ENCODE results near the gene CCBE1. TPM values are rescaled to one million over a fixed set of nuclear protein-coding genes. Genes with fewer than 3 reads are reported as not detected.

CCBE1 gene
- total RNA-seq, 2 experiments from 2014 or later: not detected

DNA sequence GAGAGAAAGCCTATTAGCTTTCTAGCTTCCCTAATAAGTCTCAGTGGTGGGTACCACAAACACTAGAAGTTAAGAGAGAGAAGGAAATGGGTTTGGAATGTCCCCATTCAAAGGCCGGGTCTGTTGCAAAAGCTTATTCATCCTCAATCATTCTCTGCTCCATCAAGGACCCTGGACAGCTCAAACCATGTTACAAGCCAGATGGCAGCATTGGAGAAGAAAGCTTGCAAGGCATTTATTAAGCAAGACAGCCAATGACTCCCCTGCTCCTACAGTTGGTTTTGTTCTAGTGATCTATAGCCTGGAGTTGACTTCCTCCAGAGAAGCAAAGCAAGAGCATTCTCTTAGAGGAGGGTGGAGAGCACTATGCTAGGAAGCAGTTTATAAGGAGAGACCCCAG is 251.2 kb downstream of the CCBE1 start:
- no peaks in the 10 kb centered on the region for H3K36me3 Mint-ChIP-seq (ENCODE audit: low read depth)
- ATAC-seq (no peak), DNase-seq (no peak)
- TF ChIP-seq, protein P1, sequence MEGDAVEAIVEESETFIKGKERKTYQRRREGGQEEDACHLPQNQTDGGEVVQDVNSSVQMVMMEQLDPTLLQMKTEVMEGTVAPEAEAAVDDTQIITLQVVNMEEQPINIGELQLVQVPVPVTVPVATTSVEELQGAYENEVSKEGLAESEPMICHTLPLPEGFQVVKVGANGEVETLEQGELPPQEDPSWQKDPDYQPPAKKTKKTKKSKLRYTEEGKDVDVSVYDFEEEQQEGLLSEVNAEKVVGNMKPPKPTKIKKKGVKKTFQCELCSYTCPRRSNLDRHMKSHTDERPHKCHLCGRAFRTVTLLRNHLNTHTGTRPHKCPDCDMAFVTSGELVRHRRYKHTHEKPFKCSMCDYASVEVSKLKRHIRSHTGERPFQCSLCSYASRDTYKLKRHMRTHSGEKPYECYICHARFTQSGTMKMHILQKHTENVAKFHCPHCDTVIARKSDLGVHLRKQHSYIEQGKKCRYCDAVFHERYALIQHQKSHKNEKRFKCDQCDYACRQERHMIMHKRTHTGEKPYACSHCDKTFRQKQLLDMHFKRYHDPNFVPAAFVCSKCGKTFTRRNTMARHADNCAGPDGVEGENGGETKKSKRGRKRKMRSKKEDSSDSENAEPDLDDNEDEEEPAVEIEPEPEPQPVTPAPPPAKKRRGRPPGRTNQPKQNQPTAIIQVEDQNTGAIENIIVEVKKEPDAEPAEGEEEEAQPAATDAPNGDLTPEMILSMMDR (IDR thresholded peaks at IDR 0.05): no peak
- intact Hi-C loops (cut with micrococcal nuclease): no loop called here
- ChIA-PET POLR2A (no interaction called here), CTCF (interaction anchor here (6.2 kb wide), 1 partner anchor 13 kb away, joined by 32 read pairs; no protein-coding TSS in a partner anchor)
- H3K27me3 Mint-ChIP-seq: peaks cover 4% of the 10 kb centered on the region
- H3K9me3 Mint-ChIP-seq: peaks cover 2% of the 10 kb centered on the region
- no peak overlapping the region for H3K4me3 Mint-ChIP-seq
- H3K27ac Mint-ChIP-seq: no peak overlapping the region
- H3K4me1 Mint-ChIP-seq (ENCODE audit: low read depth): no peaks in the 10 kb centered on the region

DNA sequence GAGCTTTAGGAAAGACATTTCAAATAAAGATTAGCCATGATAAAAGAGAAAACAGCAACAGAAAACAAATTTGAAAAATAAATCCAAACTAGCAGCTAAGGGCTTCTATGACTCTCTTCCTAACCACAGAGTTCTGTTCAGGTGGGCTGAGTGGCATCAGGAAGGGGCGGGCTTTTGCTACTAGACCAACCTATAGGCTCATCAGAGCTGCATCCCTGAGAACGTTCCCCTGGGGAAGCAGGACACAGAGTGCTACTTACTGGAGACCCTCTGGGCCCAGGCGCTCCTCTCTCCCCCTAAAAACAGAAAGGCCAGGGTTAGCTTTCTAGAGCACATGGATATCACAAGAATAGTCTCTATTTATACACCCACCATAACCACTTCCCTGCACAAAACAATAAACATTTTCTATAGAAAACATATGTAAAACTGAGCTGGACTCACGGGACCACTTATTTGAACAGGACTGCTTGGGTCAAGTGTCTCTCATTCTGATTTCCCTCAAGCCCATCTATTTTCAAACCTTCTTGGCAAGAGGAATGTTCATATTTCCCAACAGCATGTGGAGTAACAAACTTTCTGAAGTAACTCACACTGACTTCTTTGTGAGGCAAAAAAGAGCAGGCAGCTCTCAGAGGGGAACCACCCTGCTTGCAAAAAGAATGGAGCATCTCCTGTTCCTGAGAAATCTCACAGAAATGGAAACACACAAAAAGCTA is 259.2 kb downstream of the CCBE1 start:
- CTCF ChIA-PET: interaction anchor here (1.3 kb wide), 1 partner anchor 36 kb away, joined by 3 read pairs; no protein-coding TSS in a partner anchor
- POLR2A ChIA-PET: no interaction called here
- intact Hi-C loops (cut with micrococcal nuclease): no loop called here
- DNase-seq: no peak
- TF ChIP-seq, protein P1 (IDR thresholded peaks at IDR 0.05): no peak
- Mint-ChIP-seq H3K27ac (no peak overlapping the region), H3K36me3 (ENCODE audit: low read depth) (no peaks in the 10 kb centered on the region), H3K9me3 (peaks cover 2% of the 10 kb centered on the region), H3K4me1 (ENCODE audit: low read depth) (no peaks in the 10 kb centered on the region), H3K4me3 (no peak overlapping the region), H3K27me3 (peaks cover 6% of the 10 kb centered on the region)
- ATAC-seq: no peak

DNA sequence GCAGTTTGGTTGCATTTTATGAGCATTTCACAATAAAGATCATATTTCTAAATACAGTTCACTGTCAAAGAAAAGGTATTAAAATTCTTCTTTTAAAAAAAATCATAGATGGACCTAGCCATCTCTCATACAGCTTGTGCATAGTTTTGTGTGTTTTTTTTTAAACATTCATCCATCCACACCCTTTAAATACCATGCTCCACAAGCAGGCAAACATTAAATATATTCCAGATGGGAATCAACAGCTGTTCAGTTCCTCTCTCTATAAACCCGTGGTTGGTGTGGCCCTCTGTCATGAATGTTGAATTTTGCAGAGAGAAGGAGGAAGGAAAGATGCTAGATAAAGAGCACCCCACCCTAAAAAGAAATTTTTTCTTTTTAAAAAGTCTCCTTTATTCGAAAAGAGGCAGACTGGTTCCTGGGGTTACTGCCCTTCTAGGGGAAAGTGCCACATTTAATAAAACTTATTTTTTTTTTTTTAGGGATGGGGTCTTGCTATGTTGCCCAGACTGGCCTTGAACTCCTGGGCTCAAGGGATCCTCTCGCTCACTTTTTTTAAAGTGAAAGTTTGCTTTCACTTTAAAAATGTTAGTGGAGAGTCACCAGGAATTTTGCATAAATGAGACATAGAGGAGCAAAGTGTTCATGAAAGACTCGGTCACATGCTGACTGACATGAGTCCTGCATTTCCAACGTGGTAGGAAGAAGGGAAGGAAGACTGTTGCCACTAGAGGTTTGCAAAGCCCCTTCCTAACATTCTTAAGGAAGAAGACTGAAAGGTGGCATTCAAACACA is 264.2 kb downstream of the CCBE1 start:
- ChIA-PET CTCF (no interaction called here), POLR2A (no interaction called here)
- no peaks in the 10 kb centered on the region for H3K4me1 Mint-ChIP-seq (ENCODE audit: low read depth)
- H3K4me3 Mint-ChIP-seq: no peak overlapping the region
- H3K9me3 Mint-ChIP-seq: no peaks in the 10 kb centered on the region
- ATAC-seq: no peak
- intact Hi-C loops (cut with micrococcal nuclease): no loop called here
- no peak overlapping the region for H3K27ac Mint-ChIP-seq
- TF ChIP-seq, protein P1 (IDR thresholded peaks at IDR 0.05): no peak
- no peaks in the 10 kb centered on the region for H3K36me3 Mint-ChIP-seq (ENCODE audit: low read depth)
- H3K27me3 Mint-ChIP-seq: peaks cover 6% of the 10 kb centered on the region
- no peak for DNase-seq

DNA sequence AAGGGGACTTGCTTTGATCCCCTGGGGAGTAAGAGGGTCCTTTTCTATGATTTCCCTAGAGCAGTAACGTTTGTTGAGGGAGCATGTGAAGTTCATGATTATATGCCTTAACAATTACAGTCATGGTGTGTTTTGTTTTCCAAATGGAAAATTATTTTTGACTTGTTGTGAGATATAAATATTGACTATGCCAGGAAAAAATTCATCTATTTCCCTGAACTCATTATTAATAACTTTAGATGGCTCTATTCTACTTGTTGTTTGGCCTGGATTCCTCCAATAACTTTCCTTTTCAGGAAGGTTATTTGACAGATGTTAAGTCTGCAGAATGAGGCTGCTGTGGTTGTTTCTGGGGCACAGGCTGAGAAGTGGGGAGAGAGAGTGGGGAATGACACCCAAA is 266.1 kb downstream of the CCBE1 start:
- ATAC-seq (no peak), DNase-seq (no peak)
- no peaks in the 10 kb centered on the region for H3K36me3 Mint-ChIP-seq (ENCODE audit: low read depth)
- H3K4me1 Mint-ChIP-seq (ENCODE audit: low read depth): no peaks in the 10 kb centered on the region
- ChIA-PET CTCF (interaction anchor here (1.4 to 2.1 kb wide), 3 partner anchors 28 to 123 kb away, joined by 3 to 7 read pairs (median 5); no protein-coding TSS in a partner anchor), POLR2A (no interaction called here)
- H3K4me3 Mint-ChIP-seq: no peak overlapping the region
- H3K27me3 Mint-ChIP-seq: peaks cover 6% of the 10 kb centered on the region
- intact Hi-C loops (cut with micrococcal nuclease): no loop called here
- no peaks in the 10 kb centered on the region for H3K9me3 Mint-ChIP-seq
- TF ChIP-seq, protein P1 (IDR thresholded peaks at IDR 0.05): no peak
- no peak overlapping the region for H3K27ac Mint-ChIP-seq

DNA sequence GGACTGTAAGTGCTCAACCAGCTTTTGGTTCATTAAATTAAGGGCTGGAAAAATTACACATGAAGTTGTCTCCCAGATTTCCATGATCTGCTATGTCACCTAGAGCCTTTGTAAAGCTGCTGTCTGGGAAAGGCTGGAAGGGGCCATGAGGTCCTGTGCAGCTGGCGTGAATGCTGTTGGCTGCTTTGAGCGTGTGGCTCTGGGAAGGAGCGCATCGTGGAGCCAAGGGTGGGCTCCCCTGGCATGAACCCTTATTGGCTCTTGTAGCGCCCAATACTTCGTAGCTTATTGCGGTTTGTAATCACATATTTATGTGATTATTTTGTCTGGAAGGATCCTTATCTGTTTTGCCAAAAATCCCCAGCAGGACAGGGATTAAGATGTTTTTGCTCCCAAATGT is 267.6 kb downstream of the CCBE1 start:
- H3K9me3 Mint-ChIP-seq: no peaks in the 10 kb centered on the region
- ATAC-seq (no peak), DNase-seq (no peak)
- H3K4me1 Mint-ChIP-seq (ENCODE audit: low read depth): no peaks in the 10 kb centered on the region
- H3K36me3 Mint-ChIP-seq (ENCODE audit: low read depth): no peaks in the 10 kb centered on the region
- TF ChIP-seq, protein P1 (IDR thresholded peaks at IDR 0.05): no peak
- no peak overlapping the region for H3K4me3 Mint-ChIP-seq
- ChIA-PET CTCF (interaction anchor here (1.4 to 2.1 kb wide), 3 partner anchors 27 to 122 kb away, joined by 3 to 7 read pairs (median 5); no protein-coding TSS in a partner anchor), POLR2A (no interaction called here)
- no peak overlapping the region for H3K27ac Mint-ChIP-seq
- intact Hi-C loops (cut with micrococcal nuclease): no loop called here
- H3K27me3 Mint-ChIP-seq: peaks cover 2% of the 10 kb centered on the region

Data from activated CD8-positive, alpha-beta T cell treated with anti-CD3 and anti-CD28 coated beads for 36 hours (primary cell).